G401.6 (cell line): ENCODE measurements around the gene PLPPR1.
"Not testable (repeated sequence)": the region's sequence is repeated elsewhere in the genome, so short reads cannot be mapped to it uniquely, and the experiment has no call there.

Experiments
- FAIRE-seq: peaks from 2 replicates; lab custom pipeline; 2012; peaks lifted over from hg19 to GRCh38; lab: Jason Lieb, UNC

Gene PLPPR1

GRCh38 chr9:101212661-101213060 lies 184.1 kb downstream of the PLPPR1 start:
- no peak for FAIRE-seq

GRCh38 chr9:101219030-101219429 lies 190.5 kb downstream of the PLPPR1 start:
- FAIRE-seq, result no peak

GRCh38 chr9:101220341-101220740 lies 191.8 kb downstream of the PLPPR1 start:
- no peak for FAIRE-seq

- no peak for FAIRE-seq
These were observed 196.7 kb downstream of the PLPPR1 start for GRCh38 chr9:101225271-101225670.

- no peak for FAIRE-seq
These were observed 197.6 kb downstream of the PLPPR1 start for GRCh38 chr9:101226161-101226560.

GRCh38 chr9:101226803-101227202 lies 198.3 kb downstream of the PLPPR1 start:
- no peak for FAIRE-seq

GRCh38 chr9:101229606-101230005 lies 201.1 kb downstream of the PLPPR1 start:
- FAIRE-seq, result no peak

- FAIRE-seq, result no peak
These were observed 204.0 kb downstream of the PLPPR1 start for GRCh38 chr9:101232405-101232977.

- FAIRE-seq, result no peak
These were observed 206.8 kb downstream of the PLPPR1 start for GRCh38 chr9:101235105-101235866.

GRCh38 chr9:101242651-101243050 lies 214.1 kb downstream of the PLPPR1 start:
- FAIRE-seq, result no peak

GRCh38 chr9:101246691-101247090 lies 218.2 kb downstream of the PLPPR1 start:
- FAIRE-seq, result no peak

- FAIRE-seq, result no peak
These were observed 218.8 kb downstream of the PLPPR1 start for GRCh38 chr9:101247297-101247696.

- no peak for FAIRE-seq
These were observed 226.4 kb downstream of the PLPPR1 start for GRCh38 chr9:101254733-101255433.

GRCh38 chr9:101264727-101265126 lies 236.2 kb downstream of the PLPPR1 start:
- FAIRE-seq, result no peak

- no peak for FAIRE-seq
These were observed 236.7 kb downstream of the PLPPR1 start for GRCh38 chr9:101265261-101265660.

- no peak for FAIRE-seq
These were observed 239.9 kb downstream of the PLPPR1 start for GRCh38 chr9:101268426-101268825.

GRCh38 chr9:101269591-101270283 lies 241.2 kb downstream of the PLPPR1 start:
- FAIRE-seq, result no peak

GRCh38 chr9:101270302-101270701 lies 241.8 kb downstream of the PLPPR1 start:
- no peak for FAIRE-seq

GRCh38 chr9:101271102-101271501 lies 242.6 kb downstream of the PLPPR1 start:
- no peak for FAIRE-seq

GRCh38 chr9:101274971-101275768 lies 246.6 kb downstream of the PLPPR1 start:
- FAIRE-seq, result no peak

- FAIRE-seq, result no peak
These were observed 247.3 kb downstream of the PLPPR1 start for GRCh38 chr9:101275769-101276250.

GRCh38 chr9:101291043-101291442 lies 262.5 kb downstream of the PLPPR1 start:
- FAIRE-seq, result not testable (repeated sequence)
